ENCODE measurements around the gene KCNAB2.

Gene KCNAB2

GRCh38 chr1:6111571-6111970, 65.9 kb downstream of the KCNAB2 start:
- no peak for DNase-seq

- no peak for DNase-seq
These were observed 66.5 kb downstream of the KCNAB2 start for GRCh38 chr1:6111991-6112689.

- no peak for DNase-seq
These were observed 67.0 kb downstream of the KCNAB2 start for GRCh38 chr1:6112690-6113005.

- DNase-seq, result no peak
These were observed 67.4 kb downstream of the KCNAB2 start for GRCh38 chr1:6113116-6113515.

- no peak for DNase-seq
These were observed 68.1 kb downstream of the KCNAB2 start for GRCh38 chr1:6113745-6114144.

- DNase-seq, result no peak
These were observed 70.4 kb downstream of the KCNAB2 start for GRCh38 chr1:6116137-6116536.

GRCh38 chr1:6117064-6117463, 71.4 kb downstream of the KCNAB2 start:
- DNase-seq, result no peak

- no peak for DNase-seq
These were observed 71.9 kb downstream of the KCNAB2 start for GRCh38 chr1:6117624-6118023.

- DNase-seq, result no peak
These were observed 72.7 kb downstream of the KCNAB2 start for GRCh38 chr1:6118415-6118814.

GRCh38 chr1:6121021-6121421, 75.3 kb downstream of the KCNAB2 start:
- DNase-seq, result no peak

GRCh38 chr1:6121651-6122370, 76.1 kb downstream of the KCNAB2 start:
- DNase-seq, result no peak

- no peak for DNase-seq
These were observed 77.4 kb downstream of the KCNAB2 start for GRCh38 chr1:6123083-6123482.

GRCh38 chr1:6123816-6124215, 78.1 kb downstream of the KCNAB2 start:
- no peak for DNase-seq

- no peak for DNase-seq
These were observed 78.7 kb downstream of the KCNAB2 start for GRCh38 chr1:6124341-6124740.

GRCh38 chr1:6124746-6125365, 79.2 kb downstream of the KCNAB2 start:
- no peak for DNase-seq

- DNase-seq, result no peak
These were observed 79.7 kb downstream of the KCNAB2 start for GRCh38 chr1:6125366-6125765.

- no peak for DNase-seq
These were observed 80.3 kb downstream of the KCNAB2 start for GRCh38 chr1:6126028-6126427.

- no peak for DNase-seq
These were observed 80.9 kb downstream of the KCNAB2 start for GRCh38 chr1:6126521-6127067.

GRCh38 chr1:6127587-6128163, 82.0 kb downstream of the KCNAB2 start:
- DNase-seq, result peak; percentile 49

GRCh38 chr1:6128276-6129081, 82.8 kb downstream of the KCNAB2 start:
- no peak for DNase-seq

- DNase-seq, result no peak
These were observed 83.6 kb downstream of the KCNAB2 start for GRCh38 chr1:6129313-6129712.

GRCh38 chr1:6130036-6130435, 84.3 kb downstream of the KCNAB2 start:
- no peak for DNase-seq

GRCh38 chr1:6130596-6130995, 84.9 kb downstream of the KCNAB2 start:
- no peak for DNase-seq

Data from fibroblast of skin of abdomen (primary cell).